ENCODE data around the gene KIF11. TPM values are rescaled to one million over a fixed set of nuclear protein-coding genes. Genes with fewer than 3 reads are reported as not detected.

KIF11 gene
- total RNA-seq, 1 experiment from 2014 or later: 27.3 TPM

GRCh38 chr10:92619368-92619767 lies 26.4 kb downstream of the KIF11 start:
- no peak for TF ChIP-seq CTCF (IDR thresholded peaks at IDR 0.05; ENCODE audit: unreplicated experiment)
- H3K4me1 Mint-ChIP-seq (ENCODE audit: insufficient read depth, unreplicated experiment): no peaks in the 10 kb centered on the region
- ChIA-PET POLR2A (interaction anchor here (1.6 kb wide), 1 partner anchor 27 kb away, joined by 5 read pairs; the partner anchor contains the start of gene KIF11), CTCF (no interaction called here)
- DNase-seq (ENCODE audit: unreplicated experiment): no peak
- no peak overlapping the region for H3K4me3 Mint-ChIP-seq (ENCODE audit: unreplicated experiment)
- intact Hi-C loops (cut with micrococcal nuclease): no loop called here
- H3K27ac Mint-ChIP-seq (ENCODE audit: low read depth, unreplicated experiment): no peak overlapping the region
- no peaks in the 10 kb centered on the region for H3K9me3 Mint-ChIP-seq (ENCODE audit: unreplicated experiment)
- peaks cover 14% of the 10 kb centered on the region for H3K36me3 Mint-ChIP-seq (ENCODE audit: insufficient read depth, unreplicated experiment)
- no peaks in the 10 kb centered on the region for H3K27me3 Mint-ChIP-seq (ENCODE audit: insufficient read depth, unreplicated experiment)
- no TSS peak for BruUV-seq (replicated peaks)

GRCh38 chr10:92627845-92628480 lies 35.0 kb downstream of the KIF11 start:
- CTCF ChIA-PET: interaction anchor here (0.8 to 1.2 kb wide), 2 partner anchors 27 to 53 kb away, joined by 3 to 4 read pairs; no protein-coding TSS in a partner anchor
- BruUV-seq (replicated peaks): no TSS peak

GRCh38 chr10:92629945-92630344 lies 37.0 kb downstream of the KIF11 start:
- TF ChIP-seq CTCF (IDR thresholded peaks at IDR 0.05; ENCODE audit: unreplicated experiment): no peak
- intact Hi-C loops (cut with micrococcal nuclease): no loop called here
- POLR2A ChIA-PET: interaction anchor here (1.0 kb wide), 1 partner anchor 38 kb away, joined by 3 read pairs; no protein-coding TSS in a partner anchor
- H3K4me3 Mint-ChIP-seq (ENCODE audit: unreplicated experiment): no peak overlapping the region
- no peaks in the 10 kb centered on the region for H3K27me3 Mint-ChIP-seq (ENCODE audit: insufficient read depth, unreplicated experiment)
- no peak for DNase-seq (ENCODE audit: unreplicated experiment)
- H3K27ac Mint-ChIP-seq (ENCODE audit: low read depth, unreplicated experiment): no peak overlapping the region
- H3K9me3 Mint-ChIP-seq (ENCODE audit: unreplicated experiment): no peaks in the 10 kb centered on the region
- CTCF ChIA-PET: interaction anchor here (0.7 kb wide), 1 partner anchor 214 kb away, joined by 3 read pairs; no protein-coding TSS in a partner anchor
- BruUV-seq (replicated peaks): no TSS peak
- H3K4me1 Mint-ChIP-seq (ENCODE audit: insufficient read depth, unreplicated experiment): no peaks in the 10 kb centered on the region
- peaks cover 40% of the 10 kb centered on the region for H3K36me3 Mint-ChIP-seq (ENCODE audit: insufficient read depth, unreplicated experiment)

More at GRCh38 chr10:92627845-92628480, 35.0 kb downstream of the KIF11 start:
- intact Hi-C loops (cut with micrococcal nuclease): no loop called here
- Mint-ChIP-seq H3K27me3 (ENCODE audit: insufficient read depth, unreplicated experiment) (no peaks in the 10 kb centered on the region), H3K36me3 (ENCODE audit: insufficient read depth, unreplicated experiment) (peaks cover 33% of the 10 kb centered on the region), H3K9me3 (ENCODE audit: unreplicated experiment) (no peaks in the 10 kb centered on the region), H3K4me3 (ENCODE audit: unreplicated experiment) (no peak overlapping the region), H3K4me1 (ENCODE audit: insufficient read depth, unreplicated experiment) (no peaks in the 10 kb centered on the region), H3K27ac (ENCODE audit: low read depth, unreplicated experiment) (peak overlapping the region; percentile 33)
- no peak for TF ChIP-seq CTCF (IDR thresholded peaks at IDR 0.05; ENCODE audit: unreplicated experiment)
- POLR2A ChIA-PET: interaction anchor here (0.7 to 1.6 kb wide), 4 partner anchors 8 to 153 kb away, joined by 3 to 4 read pairs (median 3); no protein-coding TSS in a partner anchor
- DNase-seq (ENCODE audit: unreplicated experiment): no peak

GRCh38 chr10:92638037-92638436 lies 45.1 kb downstream of the KIF11 start:
- intact Hi-C loops (cut with micrococcal nuclease): no loop called here
- H3K27ac Mint-ChIP-seq (ENCODE audit: low read depth, unreplicated experiment): no peak overlapping the region
- H3K27me3 Mint-ChIP-seq (ENCODE audit: insufficient read depth, unreplicated experiment): no peaks in the 10 kb centered on the region
- no peak for DNase-seq (ENCODE audit: unreplicated experiment)
- BruUV-seq (replicated peaks): no TSS peak
- H3K9me3 Mint-ChIP-seq (ENCODE audit: unreplicated experiment): no peaks in the 10 kb centered on the region
- H3K4me3 Mint-ChIP-seq (ENCODE audit: unreplicated experiment): no peak overlapping the region
- no peak for TF ChIP-seq CTCF (IDR thresholded peaks at IDR 0.05; ENCODE audit: unreplicated experiment)
- peaks cover 19% of the 10 kb centered on the region for H3K36me3 Mint-ChIP-seq (ENCODE audit: insufficient read depth, unreplicated experiment)
- H3K4me1 Mint-ChIP-seq (ENCODE audit: insufficient read depth, unreplicated experiment): no peaks in the 10 kb centered on the region
- POLR2A ChIA-PET: interaction anchor here (1.0 to 2.2 kb wide), 4 partner anchors 10 to 56 kb away, joined by 3 to 7 read pairs (median 3); partner anchors contain the start of gene KIF11
- CTCF ChIA-PET: interaction anchor here (0.5 to 1.0 kb wide), 2 partner anchors 47 to 862 kb away, joined by 3 to 4 read pairs; no protein-coding TSS in a partner anchor
